Activated T-cell treated with anti-CD3 and anti-CD28 coated beads, Interleukin-2, amount 50 U/mL, for 4 hours (primary cell): ENCODE data around the gene KNG1. TPM values are rescaled to one million over a fixed set of nuclear protein-coding genes. Genes with fewer than 3 reads are reported as not detected.
"Not testable (repeated sequence)": the region's sequence is repeated elsewhere in the genome, so short reads cannot be mapped to it uniquely, and the experiment has no call there.

Experiments
- ATAC-seq, 2 donors: fragments of 200-7000 bp; cut with Tn5 transposase; one replicate each; pipeline ENCODE4 v1.10.0; 2021
- DNase-seq: peaks from one replicate; pipeline ENCODE4 v3.0.0-alpha.2; 2020
- H3K27me3 Mint-ChIP-seq: one replicate; pipeline ENCODE4 v1.8.0; 2021; ENCODE audit warnings: low read depth, mixed read lengths
- H3K36me3 Mint-ChIP-seq: one replicate; pipeline ENCODE4 v1.8.0; 2022; ENCODE audit warnings: mixed read lengths; ENCODE audit not compliant: insufficient read depth
- H3K4me1 Mint-ChIP-seq: one replicate; pipeline ENCODE4 v1.8.0; 2021; ENCODE audit warnings: low read depth, mixed read lengths
- H3K4me3 Mint-ChIP-seq: one replicate; pipeline ENCODE4 v1.8.0; 2021; ENCODE audit warnings: mild to moderate bottlenecking, moderate library complexity, mixed read lengths
- H3K9me3 Mint-ChIP-seq: one replicate; pipeline ENCODE4 v1.8.0; 2021; ENCODE audit warnings: mixed read lengths
- total RNA-seq, 3 donors: library from RNA; stranded (reverse); gene quantifications; one replicate each; pipeline ENCODE4 v1.2.1, GENCODE V29; 2021

KNG1 gene
- total RNA-seq, 3 donors from 2014 or later: 0.13 to 0.35 (median 0.28) TPM

- Mint-ChIP-seq H3K36me3 (no peaks in the 10 kb centered on the region), H3K27me3 (peaks cover 15% of the 10 kb centered on the region), H3K4me3 (no peak overlapping the region), H3K4me1 (peaks cover 5% of the 10 kb centered on the region), H3K9me3 (no peaks in the 10 kb centered on the region)
- ATAC-seq: no peak
- no peak for DNase-seq
These were observed 22.7 kb upstream of the KNG1 start for GRCh38 chr3:186694288-186695032.

- H3K27me3 Mint-ChIP-seq: peaks cover 15% of the 10 kb centered on the region
- H3K4me1 Mint-ChIP-seq: peaks cover 5% of the 10 kb centered on the region
- no peaks in the 10 kb centered on the region for H3K36me3 Mint-ChIP-seq
- H3K4me3 Mint-ChIP-seq: no peak overlapping the region
- no peak for ATAC-seq
- no peaks in the 10 kb centered on the region for H3K9me3 Mint-ChIP-seq
- DNase-seq: no peak
These were observed 20.6 kb upstream of the KNG1 start for GRCh38 chr3:186696522-186696921.

- Mint-ChIP-seq H3K4me1 (no peaks in the 10 kb centered on the region), H3K27me3 (peaks cover 10% of the 10 kb centered on the region), H3K9me3 (no peaks in the 10 kb centered on the region), H3K4me3 (no peak overlapping the region), H3K36me3 (no peaks in the 10 kb centered on the region)
- DNase-seq (no peak), ATAC-seq (no peak)
These were observed 19.6 kb upstream of the KNG1 start for GRCh38 chr3:186697510-186697909.

GRCh38 chr3:186700267-186700666 lies 16.9 kb upstream of the KNG1 start:
- H3K27me3 Mint-ChIP-seq: peaks cover 11% of the 10 kb centered on the region
- no peak for ATAC-seq
- no peaks in the 10 kb centered on the region for H3K9me3 Mint-ChIP-seq
- H3K4me1 Mint-ChIP-seq: no peaks in the 10 kb centered on the region
- no peak overlapping the region for H3K4me3 Mint-ChIP-seq
- no peak for DNase-seq
- no peaks in the 10 kb centered on the region for H3K36me3 Mint-ChIP-seq

- H3K9me3 Mint-ChIP-seq, H3K36me3 Mint-ChIP-seq, H3K4me3 Mint-ChIP-seq, DNase-seq, H3K4me1 Mint-ChIP-seq, ATAC-seq: not testable (repeated sequence)
- H3K27me3 Mint-ChIP-seq: peaks cover 23% of the 10 kb centered on the region
These were observed 14.7 kb upstream of the KNG1 start for GRCh38 chr3:186702451-186702850.

GRCh38 chr3:186705882-186706780 lies 11.0 kb upstream of the KNG1 start:
- ATAC-seq: peak; percentile 90 to 93
- Mint-ChIP-seq H3K27me3 (peaks cover 44% of the 10 kb centered on the region), H3K36me3 (no peaks in the 10 kb centered on the region), H3K4me3 (no peak overlapping the region), H3K9me3 (no peaks in the 10 kb centered on the region), H3K4me1 (peaks cover 5% of the 10 kb centered on the region)
- DNase-seq: no peak

- DNase-seq: no peak
- Mint-ChIP-seq H3K4me3 (no peak overlapping the region), H3K9me3 (no peaks in the 10 kb centered on the region), H3K27me3 (peaks cover 39% of the 10 kb centered on the region), H3K36me3 (no peaks in the 10 kb centered on the region), H3K4me1 (peaks cover 5% of the 10 kb centered on the region)
- ATAC-seq: no peak
These were observed 8.0 kb upstream of the KNG1 start for GRCh38 chr3:186708983-186709679.

- not testable (repeated sequence) for ATAC-seq, H3K4me3 Mint-ChIP-seq, H3K9me3 Mint-ChIP-seq, H3K4me1 Mint-ChIP-seq, H3K36me3 Mint-ChIP-seq, DNase-seq
- peaks cover 33% of the 10 kb centered on the region for H3K27me3 Mint-ChIP-seq
These were observed 6.5 kb upstream of the KNG1 start for GRCh38 chr3:186710694-186711093.

- no peak overlapping the region for H3K4me3 Mint-ChIP-seq
- no peaks in the 10 kb centered on the region for H3K4me1 Mint-ChIP-seq
- H3K9me3 Mint-ChIP-seq: no peaks in the 10 kb centered on the region
- no peaks in the 10 kb centered on the region for H3K36me3 Mint-ChIP-seq
- peaks cover 15% of the 10 kb centered on the region for H3K27me3 Mint-ChIP-seq
- DNase-seq: no peak
- ATAC-seq: no peak
These were observed 3.7 kb upstream of the KNG1 start for GRCh38 chr3:186713499-186713898.

- H3K4me1 Mint-ChIP-seq: no peaks in the 10 kb centered on the region
- H3K4me3 Mint-ChIP-seq: no peak overlapping the region
- DNase-seq: no peak
- H3K9me3 Mint-ChIP-seq: no peaks in the 10 kb centered on the region
- H3K27me3 Mint-ChIP-seq: peaks cover 2% of the 10 kb centered on the region
- H3K36me3 Mint-ChIP-seq: no peaks in the 10 kb centered on the region
- no peak for ATAC-seq
These were observed 3.0 kb downstream of the KNG1 start for GRCh38 chr3:186719945-186720739.

GRCh38 chr3:186722457-186722856 lies 5.3 kb downstream of the KNG1 start:
- Mint-ChIP-seq H3K4me3 (no peak overlapping the region), H3K27me3 (peaks cover 4% of the 10 kb centered on the region), H3K36me3 (no peaks in the 10 kb centered on the region), H3K9me3 (no peaks in the 10 kb centered on the region), H3K4me1 (no peaks in the 10 kb centered on the region)
- ATAC-seq: no peak
- no peak for DNase-seq

GRCh38 chr3:186724911-186725310 lies 7.8 kb downstream of the KNG1 start:
- Mint-ChIP-seq H3K4me1 (no peaks in the 10 kb centered on the region), H3K4me3 (no peak overlapping the region), H3K9me3 (no peaks in the 10 kb centered on the region), H3K36me3 (no peaks in the 10 kb centered on the region), H3K27me3 (peaks cover 4% of the 10 kb centered on the region)
- ATAC-seq (no peak), DNase-seq (no peak)

- Mint-ChIP-seq H3K9me3 (no peaks in the 10 kb centered on the region), H3K4me1 (peaks cover 3% of the 10 kb centered on the region), H3K27me3 (no peaks in the 10 kb centered on the region), H3K36me3 (no peaks in the 10 kb centered on the region), H3K4me3 (no peak overlapping the region)
- ATAC-seq (peak; percentile 60 to 78), DNase-seq (no peak)
These were observed 15.1 kb downstream of the KNG1 start for GRCh38 chr3:186732169-186732766.
